HCT116 (cell line): ENCODE measurements around the gene KNTC1.

ENCODE experiments used
- EGR1 ChIP-seq: IDR thresholded peaks from 2 replicates; pipeline ENCODE4 v1.6.1; 2012; ENCODE audit warnings: low read depth
- EZH2 ChIP-seq: fragments of 200-600 bp; sonication (generic); IDR thresholded peaks from 2 replicates; pipeline ENCODE4 v1.6.1; 2017; ENCODE audit warnings: antibody characterized with exemption, mixed run types
- POLR2AphosphoS5 ChIP-seq: IDR thresholded peaks from 2 replicates; pipeline ENCODE4 v1.6.1; 2011; ENCODE audit warnings: mild to moderate bottlenecking, low read depth, low read length, moderate library complexity
- RAD21 ChIP-seq: IDR thresholded peaks from 2 replicates; pipeline ENCODE4 v1.6.1; 2012; ENCODE audit warnings: low read depth, mild to moderate bottlenecking
- SIN3A ChIP-seq: IDR thresholded peaks from 2 replicates; pipeline ENCODE4 v1.6.1; 2012; ENCODE audit warnings: low read depth
- ZFX ChIP-seq: fragments of 450-650 bp; IDR thresholded peaks from 2 replicates; pipeline ENCODE4 v1.6.1; 2017
- ZNF274 ChIP-seq: fragments of 200-500 bp; sonication (Bioruptor generic); IDR thresholded peaks from 2 replicates; pipeline ENCODE4 v1.6.1; 2014; ENCODE audit warnings: mild to moderate bottlenecking, low read depth, low read length, inconsistent platforms
- TF ChIP-seq, protein P1 (sequence below), 3 experiments: fragments of 200-600 bp in 1 of 3; sonication (generic) in 1 of 3; IDR thresholded peaks in 2 of 3; conservative IDR thresholded peaks in 1 of 3; 2 replicates each; pipeline ENCODE4 v1.5.1; 2012 to 2017; ENCODE audit warnings: low read depth in 2 of 3, low read length in 2 of 3, antibody characterized with exemption in 1 of 3, borderline replicate concordance in 1 of 3, control low read depth in 1 of 3, mild to moderate bottlenecking in 1 of 3, mixed read lengths in 1 of 3, mixed run types in 1 of 3, moderate library complexity in 1 of 3; ENCODE audit not compliant: insufficient read depth in 1 of 3
- TF ChIP-seq, protein P2 (sequence below): IDR thresholded peaks from 2 replicates; pipeline ENCODE4 v1.6.1; 2012

DNA sequence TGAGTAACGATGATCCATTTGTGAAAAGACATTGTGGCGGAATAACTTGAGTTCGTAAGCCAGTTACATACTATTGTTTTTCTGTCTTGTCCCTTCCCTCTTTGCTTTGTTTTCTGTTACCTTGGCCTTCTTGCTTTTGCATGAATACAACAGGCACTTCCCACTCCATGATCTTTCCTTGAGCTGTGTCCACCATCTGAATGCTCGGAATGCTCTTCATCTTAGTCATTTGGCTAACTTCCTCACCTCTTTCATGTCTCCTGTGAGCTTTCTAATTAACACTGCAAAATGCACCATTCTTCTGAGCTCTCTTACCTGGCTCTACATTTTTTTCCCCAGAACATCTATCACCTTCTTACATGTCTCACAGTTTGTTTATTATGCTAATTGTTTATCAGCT lies 10.0 kb downstream of the KNTC1 start:
- TF ChIP-seq, protein P1, sequence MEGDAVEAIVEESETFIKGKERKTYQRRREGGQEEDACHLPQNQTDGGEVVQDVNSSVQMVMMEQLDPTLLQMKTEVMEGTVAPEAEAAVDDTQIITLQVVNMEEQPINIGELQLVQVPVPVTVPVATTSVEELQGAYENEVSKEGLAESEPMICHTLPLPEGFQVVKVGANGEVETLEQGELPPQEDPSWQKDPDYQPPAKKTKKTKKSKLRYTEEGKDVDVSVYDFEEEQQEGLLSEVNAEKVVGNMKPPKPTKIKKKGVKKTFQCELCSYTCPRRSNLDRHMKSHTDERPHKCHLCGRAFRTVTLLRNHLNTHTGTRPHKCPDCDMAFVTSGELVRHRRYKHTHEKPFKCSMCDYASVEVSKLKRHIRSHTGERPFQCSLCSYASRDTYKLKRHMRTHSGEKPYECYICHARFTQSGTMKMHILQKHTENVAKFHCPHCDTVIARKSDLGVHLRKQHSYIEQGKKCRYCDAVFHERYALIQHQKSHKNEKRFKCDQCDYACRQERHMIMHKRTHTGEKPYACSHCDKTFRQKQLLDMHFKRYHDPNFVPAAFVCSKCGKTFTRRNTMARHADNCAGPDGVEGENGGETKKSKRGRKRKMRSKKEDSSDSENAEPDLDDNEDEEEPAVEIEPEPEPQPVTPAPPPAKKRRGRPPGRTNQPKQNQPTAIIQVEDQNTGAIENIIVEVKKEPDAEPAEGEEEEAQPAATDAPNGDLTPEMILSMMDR (IDR thresholded peaks at IDR 0.05 in 2 of 3, conservative IDR thresholded peaks at IDR 0.05 in 1 of 3; ENCODE audit: borderline replicate concordance in 1 of 3, insufficient read depth in 1 of 3, low read depth in 2 of 3, low read length in 2 of 3) = no peak
- TF ChIP-seq EGR1 (no peak), EZH2 (no peak), ZNF274 (no peak), SIN3A (no peak), RAD21 (no peak), ZFX (no peak), POLR2AphosphoS5 (no peak)
- TF ChIP-seq, protein P2, sequence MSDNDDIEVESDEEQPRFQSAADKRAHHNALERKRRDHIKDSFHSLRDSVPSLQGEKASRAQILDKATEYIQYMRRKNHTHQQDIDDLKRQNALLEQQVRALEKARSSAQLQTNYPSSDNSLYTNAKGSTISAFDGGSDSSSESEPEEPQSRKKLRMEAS = no peak
